Esophagus squamous epithelium (tissue), 4 donors: Measurements from ENCODE around the gene SALL4.

Experiments
- CTCF ChIP-seq, 6 experiments: fragments of 450-650 bp in 4 of 6; fragments of 200-600 bp in 2 of 6; sonication (generic) in 2 of 6; IDR thresholded peaks; one replicate each; pipeline ENCODE4 v1.5.1; 2016 to 2019; ENCODE audit warnings: antibody characterized with exemption in 6 of 6, mild to moderate bottlenecking in 4 of 6, moderate library complexity in 4 of 6
- POLR2A ChIP-seq, 4 donors: fragments of 450-650 bp; IDR thresholded peaks; one replicate each; pipeline ENCODE4 v1.6.1; 2017; ENCODE audit warnings: antibody characterized with exemption in 4 of 4, mild to moderate bottlenecking in 4 of 4, moderate library complexity in 3 of 4

- TF ChIP-seq CTCF (IDR thresholded peaks at IDR 0.05) (no peak), POLR2A (IDR thresholded peaks at IDR 0.05) (no peak)
Measured at GRCh38 chr20:51768759-51769517, 33.4 kb downstream of the SALL4 start.
